HEK293 (cell line): ENCODE results near the gene TMEM184A.
"Not testable (repeated sequence)": the region's sequence is repeated elsewhere in the genome, so short reads cannot be mapped to it uniquely, and the experiment has no call there.

Experiments
- CTCF ChIA-PET: fragments of 350-600 bp; formaldehyde crosslinking; extraction: SDS; loops from one replicate; lab custom pipeline; 2021; ENCODE audit warnings: antibody characterized with exemption; lab: Yijun Ruan, JAX
- POLR2A ChIA-PET: fragments of 300-600 bp; formaldehyde crosslinking; extraction: SDS; loops from one replicate; lab custom pipeline; 2020; ENCODE audit warnings: antibody characterized with exemption, inconsistent platforms; lab: Yijun Ruan, JAX
- H3K27ac ChIP-seq: fragments of 200-500 bp; sonication (Bioruptor generic); 2 replicates; pipeline ENCODE4 v1.5.1; 2014; ENCODE audit warnings: low read depth, low read length, control low read depth, inconsistent platforms; ENCODE audit errors: extremely low read depth
- H3K36me3 ChIP-seq, 2 experiments: fragments of 200-500 bp in 1 of 2; sonication (Bioruptor generic) in 1 of 2; 1 replicate in 1 of 2; 2 replicates in 1 of 2; pipeline ENCODE4 v1.5.1; 2014 to 2017; ENCODE audit warnings: inconsistent platforms in 2 of 2, low read length in 2 of 2; ENCODE audit not compliant: control insufficient read depth in 2 of 2, insufficient read depth in 1 of 2
- H3K4me1 ChIP-seq: fragments of 200-500 bp; sonication (Bioruptor generic); 2 replicates; pipeline ENCODE4 v1.5.1; 2014; ENCODE audit warnings: mild to moderate bottlenecking, low read length, inconsistent platforms; ENCODE audit not compliant: control insufficient read depth, insufficient read depth
- H3K4me3 ChIP-seq: 2 replicates; pipeline ENCODE4 v1.5.1; 2011; ENCODE audit warnings: low read depth, mild to moderate bottlenecking, control low read depth, low read length, moderate library complexity
- H3K9me3 ChIP-seq: fragments of 200-500 bp; sonication (Bioruptor generic); 2 replicates; pipeline ENCODE4 v1.5.1; 2014; ENCODE audit warnings: low read depth, low read length, inconsistent platforms; ENCODE audit not compliant: control insufficient read depth, insufficient read depth
- EGR2 ChIP-seq: fragments of 450-650 bp; formaldehyde crosslinking; IDR thresholded peaks from 2 replicates; pipeline ENCODE4 v1.5.1; 2016; ENCODE audit warnings: low read depth, missing biosample characterization, missing genetic modification characterization
- KLF10 ChIP-seq: fragments of 450-650 bp; IDR thresholded peaks from 2 replicates; pipeline ENCODE4 v1.5.1; 2018; ENCODE audit warnings: missing biosample characterization, mild to moderate bottlenecking, missing genetic modification characterization
- KLF9 ChIP-seq: fragments of 450-650 bp; formaldehyde crosslinking; IDR thresholded peaks from 2 replicates; pipeline ENCODE4 v1.5.1; 2016; ENCODE audit warnings: missing biosample characterization, missing genetic modification characterization, low read depth
- MZF1 ChIP-seq: fragments of 450-650 bp; formaldehyde crosslinking; IDR thresholded peaks from 2 replicates; pipeline ENCODE4 v1.5.1; 2017; ENCODE audit warnings: missing biosample characterization, missing genetic modification characterization, borderline replicate concordance
- ZBTB21 ChIP-seq: fragments of 450-650 bp; formaldehyde crosslinking; IDR thresholded peaks from 2 replicates; pipeline ENCODE4 v1.5.1; 2017; ENCODE audit warnings: missing biosample characterization, missing genetic modification characterization
- ZFHX2 ChIP-seq: fragments of 450-650 bp; formaldehyde crosslinking; conservative IDR thresholded peaks from 2 replicates; pipeline ENCODE4 v1.5.1; 2016; ENCODE audit warnings: missing biosample characterization, missing genetic modification characterization
- ZIC2 ChIP-seq: fragments of 450-650 bp; formaldehyde crosslinking; IDR thresholded peaks from 2 replicates; pipeline ENCODE4 v1.5.1; 2016; ENCODE audit warnings: missing biosample characterization, missing genetic modification characterization
- ZNF138 ChIP-seq: fragments of 450-650 bp; formaldehyde crosslinking; IDR thresholded peaks from 2 replicates; pipeline ENCODE4 v1.5.1; 2016; ENCODE audit warnings: missing biosample characterization, missing genetic modification characterization, borderline replicate concordance
- ZNF146 ChIP-seq: fragments of 450-650 bp; formaldehyde crosslinking; IDR thresholded peaks from 2 replicates; pipeline ENCODE4 v1.5.1; 2016; ENCODE audit warnings: missing biosample characterization, missing genetic modification characterization
- ZNF169 ChIP-seq: fragments of 450-650 bp; formaldehyde crosslinking; IDR thresholded peaks from 2 replicates; pipeline ENCODE4 v1.5.1; 2016; ENCODE audit warnings: missing biosample characterization, missing genetic modification characterization
- ZNF266 ChIP-seq: fragments of 450-650 bp; formaldehyde crosslinking; IDR thresholded peaks from 2 replicates; pipeline ENCODE4 v1.5.1; 2016; ENCODE audit warnings: missing biosample characterization, missing genetic modification characterization, low read depth
- ZNF341 ChIP-seq: fragments of 450-650 bp; formaldehyde crosslinking; IDR thresholded peaks from 2 replicates; pipeline ENCODE4; 2016; ENCODE audit warnings: low read depth, missing biosample characterization, missing genetic modification characterization
- ZNF560 ChIP-seq: fragments of 450-650 bp; formaldehyde crosslinking; IDR thresholded peaks from 2 replicates; pipeline ENCODE4 v1.5.1; 2017; ENCODE audit warnings: missing biosample characterization, missing genetic modification characterization, borderline replicate concordance
- ZNF600 ChIP-seq: fragments of 450-650 bp; formaldehyde crosslinking; IDR thresholded peaks from 2 replicates; pipeline ENCODE4 v1.5.1; 2016; ENCODE audit warnings: missing biosample characterization, missing genetic modification characterization
- TF ChIP-seq, protein P1 (sequence below): IDR thresholded peaks from 2 replicates; pipeline ENCODE4 v1.6.1; 2011; ENCODE audit warnings: mild to moderate bottlenecking, low read depth, low read length, borderline replicate concordance
- TF ChIP-seq, protein P2 (sequence below): fragments of 450-650 bp; formaldehyde crosslinking; IDR thresholded peaks from 2 replicates; pipeline ENCODE4 v1.5.1; 2017; ENCODE audit warnings: missing biosample characterization, missing genetic modification characterization

TMEM184A gene

DNA sequence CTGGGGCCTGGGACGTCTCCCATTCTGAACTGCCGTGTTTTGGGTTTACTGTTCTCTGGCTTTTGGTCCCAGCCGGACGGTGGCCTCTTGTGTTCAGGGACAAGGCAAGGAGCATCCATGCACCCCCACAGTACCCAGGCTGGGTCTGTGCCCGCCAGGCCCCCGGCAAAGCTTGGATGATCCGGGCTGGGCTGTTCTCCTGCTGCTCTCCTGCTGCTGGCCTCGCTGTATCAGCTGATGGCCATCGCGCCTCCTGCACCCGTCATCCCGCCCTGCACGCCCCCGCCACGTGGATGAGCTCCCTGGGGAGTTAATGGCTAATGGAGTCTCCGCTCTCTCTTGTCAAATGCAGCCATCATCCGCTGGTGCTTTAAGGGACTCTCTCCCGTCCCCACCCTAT lies 28.7 kb upstream of the TMEM184A start:
- CTCF ChIA-PET: interaction anchor here (0.5 kb wide), 1 partner anchor 1096 kb away, joined by 4 read pairs; no protein-coding TSS in a partner anchor
- Histone ChIP-seq H3K36me3 (no peaks in the 10 kb centered on the region), H3K9me3 (no peaks in the 10 kb centered on the region), H3K27ac (no peak overlapping the region), H3K4me1 (no peaks in the 10 kb centered on the region), H3K4me3 (no peak overlapping the region)
- TF ChIP-seq ZNF138 (tag by site-specific recombination) (no peak), ZNF341 (tag by site-specific recombination) (no peak), ZNF146 (no peak), KLF10 (tag by site-specific recombination) (no peak), ZBTB21 (tag by site-specific recombination) (no peak), ZNF266 (tag by site-specific recombination) (no peak), ZNF560 (tag by site-specific recombination) (no peak), MZF1 (tag by site-specific recombination) (no peak)
- TF ChIP-seq, protein P1, sequence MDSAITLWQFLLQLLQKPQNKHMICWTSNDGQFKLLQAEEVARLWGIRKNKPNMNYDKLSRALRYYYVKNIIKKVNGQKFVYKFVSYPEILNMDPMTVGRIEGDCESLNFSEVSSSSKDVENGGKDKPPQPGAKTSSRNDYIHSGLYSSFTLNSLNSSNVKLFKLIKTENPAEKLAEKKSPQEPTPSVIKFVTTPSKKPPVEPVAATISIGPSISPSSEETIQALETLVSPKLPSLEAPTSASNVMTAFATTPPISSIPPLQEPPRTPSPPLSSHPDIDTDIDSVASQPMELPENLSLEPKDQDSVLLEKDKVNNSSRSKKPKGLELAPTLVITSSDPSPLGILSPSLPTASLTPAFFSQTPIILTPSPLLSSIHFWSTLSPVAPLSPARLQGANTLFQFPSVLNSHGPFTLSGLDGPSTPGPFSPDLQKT: no peak
- TF ChIP-seq, protein P2, sequence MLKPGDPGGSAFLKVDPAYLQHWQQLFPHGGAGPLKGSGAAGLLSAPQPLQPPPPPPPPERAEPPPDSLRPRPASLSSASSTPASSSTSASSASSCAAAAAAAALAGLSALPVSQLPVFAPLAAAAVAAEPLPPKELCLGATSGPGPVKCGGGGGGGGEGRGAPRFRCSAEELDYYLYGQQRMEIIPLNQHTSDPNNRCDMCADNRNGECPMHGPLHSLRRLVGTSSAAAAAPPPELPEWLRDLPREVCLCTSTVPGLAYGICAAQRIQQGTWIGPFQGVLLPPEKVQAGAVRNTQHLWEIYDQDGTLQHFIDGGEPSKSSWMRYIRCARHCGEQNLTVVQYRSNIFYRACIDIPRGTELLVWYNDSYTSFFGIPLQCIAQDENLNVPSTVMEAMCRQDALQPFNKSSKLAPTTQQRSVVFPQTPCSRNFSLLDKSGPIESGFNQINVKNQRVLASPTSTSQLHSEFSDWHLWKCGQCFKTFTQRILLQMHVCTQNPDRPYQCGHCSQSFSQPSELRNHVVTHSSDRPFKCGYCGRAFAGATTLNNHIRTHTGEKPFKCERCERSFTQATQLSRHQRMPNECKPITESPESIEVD (tag by site-specific recombination): no peak
- POLR2A ChIA-PET: no interaction called here

DNA sequence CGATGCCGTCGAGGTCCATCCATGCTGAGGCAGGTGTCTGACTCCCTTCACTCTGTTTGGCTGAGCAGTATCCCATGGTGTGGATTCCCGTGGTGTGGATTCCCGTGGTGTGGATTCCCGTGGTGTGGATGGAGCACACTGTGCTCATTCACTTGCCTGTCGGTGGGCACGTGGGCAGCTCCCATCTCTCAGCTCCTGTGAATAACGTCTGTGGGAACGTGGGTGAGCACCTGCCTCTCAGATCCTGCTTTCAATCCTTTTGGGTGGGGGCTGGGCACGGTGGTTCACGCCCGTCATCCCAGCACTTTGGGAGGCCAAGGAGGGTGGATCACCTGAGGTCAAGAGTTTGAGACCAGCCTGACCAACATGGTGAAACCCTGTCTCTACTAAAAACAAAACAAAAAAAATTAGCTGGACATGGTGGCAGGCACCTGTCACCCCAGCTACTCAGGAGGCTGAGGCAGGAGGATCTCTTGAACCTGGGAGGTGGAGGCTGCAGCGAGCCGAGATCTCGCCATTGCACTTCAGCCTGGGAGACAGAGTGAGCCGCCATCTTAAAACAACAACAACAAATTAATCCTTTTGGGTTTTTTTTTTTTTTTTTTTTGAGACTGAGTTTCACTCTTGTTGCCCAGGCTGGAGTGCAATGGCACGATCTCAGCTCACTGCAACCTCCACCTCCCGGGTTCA lies 27.4 kb upstream of the TMEM184A start:
- TF ChIP-seq ZFHX2 (tag by site-specific recombination) (peak; percentile 16; the same call in 1 of the 2 replicates), EGR2 (peak; percentile 49; the same call in 1 of the 2 replicates)
- CTCF ChIA-PET: not testable (repeated sequence)

DNA sequence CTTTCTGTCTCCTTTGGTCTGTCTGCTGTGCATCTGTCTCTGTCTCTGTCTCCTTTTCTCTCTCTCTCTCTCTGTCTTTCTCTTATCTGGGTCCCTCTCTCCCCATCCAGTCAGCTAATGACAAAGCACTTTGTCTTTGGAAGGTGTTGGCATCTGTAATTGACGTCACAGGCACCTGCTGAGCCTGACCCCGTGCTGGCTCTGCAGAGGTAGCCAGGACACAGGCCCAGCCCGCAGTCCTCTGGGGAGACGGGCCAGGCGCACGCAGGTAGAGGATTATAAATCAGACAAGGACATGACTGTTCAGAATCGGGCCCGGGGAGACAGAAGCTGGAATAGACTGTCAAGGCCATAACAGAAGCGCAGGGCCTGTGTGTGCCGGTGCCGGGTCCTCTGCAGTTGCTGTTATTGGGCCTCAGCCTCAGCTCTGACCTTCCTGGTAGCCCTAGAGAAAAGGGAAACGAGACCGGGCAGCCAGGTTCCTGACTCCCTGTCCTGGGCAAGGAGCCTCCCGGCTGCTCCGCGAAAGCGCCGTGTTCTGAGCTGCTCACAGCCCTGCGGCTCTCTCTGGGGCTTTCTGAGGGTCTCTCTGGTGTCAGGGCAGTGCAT lies 24.5 kb upstream of the TMEM184A start:
- POLR2A ChIA-PET: no interaction called here
- H3K36me3 ChIP-seq: no peaks in the 10 kb centered on the region
- H3K4me3 ChIP-seq: no peak overlapping the region
- no peaks in the 10 kb centered on the region for H3K4me1 ChIP-seq
- TF ChIP-seq ZNF600 (tag by site-specific recombination) (0 out of 2 replicates have a peak, but pooled peaks have one; percentile 9), ZNF169 (tag by site-specific recombination) (no peak), KLF9 (tag by site-specific recombination) (no peak), ZIC2 (0 out of 2 replicates have a peak, but pooled peaks have one; percentile 13)
- CTCF ChIA-PET: interaction anchor here (0.5 to 1.8 kb wide), 8 partner anchors 10 to 850 kb away, joined by 3 to 7 read pairs (median 3); no protein-coding TSS in a partner anchor
- no peak overlapping the region for H3K27ac ChIP-seq
- no peaks in the 10 kb centered on the region for H3K9me3 ChIP-seq

More for the DNA sequence above, 27.4 kb upstream of the TMEM184A start:
- POLR2A ChIA-PET, H3K9me3 ChIP-seq, H3K36me3 ChIP-seq, H3K4me3 ChIP-seq, H3K27ac ChIP-seq, H3K4me1 ChIP-seq: not testable (repeated sequence)
